Measurements from ENCODE around the gene VILL. TPM values are rescaled to one million over a fixed set of nuclear protein-coding genes. Genes with fewer than 3 reads are reported as not detected.

The VILL gene
- 10 to 100 TPM; 14.4 to 15.0 TPM for total RNA-seq

DNA sequence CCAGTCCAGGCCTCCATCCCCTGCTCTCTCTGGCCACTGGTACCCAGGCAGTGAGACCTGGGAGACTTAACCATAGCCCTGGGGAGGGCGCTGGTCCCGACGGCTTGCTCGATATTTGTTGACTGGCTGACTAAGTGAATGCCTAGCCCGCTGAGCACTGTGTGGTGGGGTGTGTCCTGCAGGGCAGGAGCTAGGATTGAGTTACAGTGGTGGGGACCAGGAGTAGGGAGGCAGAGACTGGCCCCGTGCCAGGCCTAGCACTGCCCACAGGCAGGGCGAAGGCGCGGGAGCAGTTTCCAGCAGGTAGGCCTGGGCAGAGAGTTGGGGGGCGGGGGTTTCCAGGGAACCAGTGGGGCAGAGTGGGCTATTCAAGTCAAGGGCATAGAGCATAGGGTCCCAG, at the start of gene VILL:
Gene VILL (plus strand): TSS at position 260 of the 400 bp plus-strand sequence. CDS start 2,887 bp downstream, outside the sequence.
- no peaks in the 10 kb centered on the region for H3K27me3 Mint-ChIP-seq
- DNase-seq = no peak
- peaks cover 3% of the 10 kb centered on the region for H3K36me3 Mint-ChIP-seq
- peaks cover 15% of the 10 kb centered on the region for H3K4me1 Mint-ChIP-seq
- H3K27ac Mint-ChIP-seq = no peak within 1 kb of the TSS
- H3K4me3 Mint-ChIP-seq = no peak within 1 kb of the TSS
- H3K9me3 Mint-ChIP-seq = no peaks in the 10 kb centered on the region

DNA sequence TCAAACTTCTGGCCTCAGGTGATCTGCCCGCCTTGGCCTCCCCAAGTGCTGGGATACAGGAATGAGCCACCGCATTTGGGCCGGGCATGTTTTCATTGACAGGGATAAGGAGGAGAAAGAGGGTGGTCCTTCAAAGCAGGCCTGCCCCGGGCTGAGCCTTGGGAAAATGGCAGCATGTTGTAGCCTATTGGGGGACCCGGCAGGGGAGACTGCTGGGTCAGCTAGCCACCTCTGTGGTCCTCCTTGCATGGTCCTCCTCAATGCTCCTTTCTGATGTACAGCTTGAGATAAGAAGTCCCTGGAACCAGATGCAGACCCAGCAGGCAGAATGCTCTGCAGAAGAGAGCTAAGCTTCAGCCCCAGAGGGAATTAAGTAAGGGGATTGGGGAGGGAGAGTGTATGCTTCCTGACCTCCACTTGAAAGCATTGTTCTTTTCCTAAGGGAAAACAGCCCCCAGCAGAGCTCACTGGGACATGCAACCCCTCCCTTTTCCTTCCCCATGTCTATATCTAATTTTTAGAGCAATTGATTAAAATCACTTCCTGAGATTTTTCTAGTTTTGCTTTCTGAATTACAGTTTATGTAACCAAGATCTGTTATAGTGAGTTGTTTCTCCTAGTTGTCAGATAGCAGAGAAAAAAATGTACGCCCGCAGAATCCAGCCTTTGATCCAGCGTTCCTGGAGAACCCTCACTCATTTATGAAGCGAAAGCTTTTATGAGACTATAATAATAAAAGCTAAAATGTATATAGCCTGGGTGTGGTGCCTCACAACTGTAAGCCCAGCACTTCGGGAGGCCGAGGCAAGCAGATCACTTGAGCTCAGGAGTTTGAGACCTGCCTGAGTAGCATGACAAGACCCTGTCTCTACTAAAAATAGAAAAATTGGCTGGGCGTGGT, 48.7 kb upstream of the VILL start:
- Mint-ChIP-seq H3K27ac (no peak overlapping the region), H3K4me1 (peaks cover 2% of the 10 kb centered on the region), H3K27me3 (no peaks in the 10 kb centered on the region), H3K4me3 (no peak overlapping the region), H3K36me3 (no peaks in the 10 kb centered on the region), H3K9me3 (no peaks in the 10 kb centered on the region)
- no peak for DNase-seq

DNA sequence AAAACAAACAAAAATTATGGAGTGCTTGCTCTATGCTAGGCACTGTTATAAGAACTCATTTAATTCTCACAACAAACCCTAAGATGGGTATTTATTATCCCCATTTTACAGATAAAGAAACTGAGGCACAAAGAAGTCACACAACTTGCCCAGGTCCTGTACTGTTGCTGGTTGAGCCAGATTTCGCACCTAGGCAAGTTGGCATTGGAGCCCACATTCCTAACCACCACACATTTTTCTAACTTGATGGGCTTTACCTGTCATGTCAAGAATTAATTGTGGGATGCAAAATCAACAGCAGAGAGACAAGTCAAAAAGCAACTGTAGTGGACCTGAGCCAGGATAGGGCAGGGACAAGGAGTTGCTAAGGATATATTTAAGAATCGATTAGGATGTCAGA, 47.9 kb upstream of the VILL start:
- no peak for DNase-seq
- Mint-ChIP-seq H3K36me3 (no peaks in the 10 kb centered on the region), H3K27ac (no peak overlapping the region), H3K4me3 (no peak overlapping the region), H3K27me3 (no peaks in the 10 kb centered on the region), H3K9me3 (no peaks in the 10 kb centered on the region), H3K4me1 (peaks cover 2% of the 10 kb centered on the region)

DNA sequence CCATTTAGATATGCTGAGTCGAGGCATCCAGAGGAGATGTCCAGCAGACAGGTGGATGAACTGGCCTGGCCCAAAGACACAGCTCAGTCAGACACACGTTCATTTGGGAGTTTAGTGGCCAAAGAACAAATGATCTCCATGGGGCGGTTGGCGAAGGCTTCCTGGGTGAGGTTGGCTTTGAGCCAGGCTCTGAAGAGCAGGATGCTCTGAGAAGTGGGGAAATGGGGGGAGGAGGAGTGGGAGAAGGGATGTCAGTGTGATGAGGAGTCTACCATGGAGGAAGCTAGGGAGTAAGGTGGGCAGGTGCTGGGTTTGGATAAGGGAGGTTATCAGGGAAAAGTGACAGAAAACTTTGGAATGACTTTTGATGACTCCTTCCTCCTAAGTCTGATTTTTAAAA, 47.5 kb upstream of the VILL start:
- no peak overlapping the region for H3K27ac Mint-ChIP-seq
- no peak for DNase-seq
- no peaks in the 10 kb centered on the region for H3K36me3 Mint-ChIP-seq
- no peaks in the 10 kb centered on the region for H3K27me3 Mint-ChIP-seq
- H3K9me3 Mint-ChIP-seq = no peaks in the 10 kb centered on the region
- H3K4me3 Mint-ChIP-seq = no peak overlapping the region
- peaks cover 2% of the 10 kb centered on the region for H3K4me1 Mint-ChIP-seq

DNA sequence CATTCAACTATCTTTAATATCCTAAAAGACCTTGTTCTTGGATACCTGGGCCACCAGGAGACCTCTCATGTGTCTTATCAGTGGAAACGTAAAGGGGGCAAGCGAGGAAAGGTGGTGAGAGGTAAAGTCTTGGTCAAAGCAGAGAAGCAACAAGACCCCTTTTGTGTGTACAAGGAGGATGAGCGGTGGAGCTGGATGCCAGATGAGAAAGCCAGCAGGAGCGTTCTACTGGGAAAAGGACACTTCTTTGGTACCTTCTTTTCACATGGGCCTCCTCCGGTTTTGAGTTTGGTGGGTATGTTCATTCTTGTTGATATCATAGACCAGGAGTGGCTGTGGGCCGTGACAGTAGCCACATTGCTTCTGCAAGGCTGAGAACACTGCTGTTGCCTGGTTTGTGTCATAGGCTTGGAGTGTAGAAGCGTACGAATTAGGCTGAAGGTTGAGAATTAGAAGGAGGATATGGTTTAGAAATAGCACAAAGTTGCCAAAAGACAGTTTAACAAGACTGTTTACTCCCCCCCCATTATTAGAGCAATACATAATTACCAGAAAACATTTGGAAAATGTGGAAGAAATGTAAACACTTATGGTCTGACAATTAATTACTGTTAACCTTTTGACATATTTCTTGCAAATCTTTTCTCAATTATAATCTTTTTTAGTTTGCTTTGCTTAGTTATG, 46.8 kb upstream of the VILL start:
- H3K4me1 Mint-ChIP-seq = peaks cover 2% of the 10 kb centered on the region
- no peak overlapping the region for H3K4me3 Mint-ChIP-seq
- H3K27me3 Mint-ChIP-seq = no peaks in the 10 kb centered on the region
- H3K9me3 Mint-ChIP-seq = no peaks in the 10 kb centered on the region
- no peak for DNase-seq
- no peak overlapping the region for H3K27ac Mint-ChIP-seq
- H3K36me3 Mint-ChIP-seq = no peaks in the 10 kb centered on the region

DNA sequence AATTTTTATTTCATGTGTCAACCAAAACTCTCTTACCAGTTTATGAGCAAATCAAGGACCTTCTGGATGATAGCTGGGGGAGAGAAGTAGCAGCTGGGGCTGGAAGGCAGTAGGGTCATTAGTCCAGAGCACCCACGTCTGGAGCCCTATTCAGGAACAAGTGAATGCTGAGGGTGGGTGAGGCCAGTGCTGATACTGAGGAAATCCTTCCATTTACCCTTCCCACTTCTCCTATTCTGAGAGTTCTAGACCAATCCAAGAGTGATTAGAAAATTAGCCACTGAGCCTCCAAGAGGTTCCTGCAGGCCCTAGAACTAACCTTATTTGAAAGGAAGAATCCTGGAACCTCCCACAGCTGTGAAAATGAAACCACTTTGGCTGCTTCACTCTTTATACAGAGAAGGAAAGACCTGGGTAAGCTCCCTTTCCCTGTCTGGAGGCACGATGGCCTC, 46.2 kb upstream of the VILL start:
- no peak overlapping the region for H3K4me3 Mint-ChIP-seq
- H3K36me3 Mint-ChIP-seq = no peaks in the 10 kb centered on the region
- no peak for DNase-seq
- H3K9me3 Mint-ChIP-seq = no peaks in the 10 kb centered on the region
- no peaks in the 10 kb centered on the region for H3K27me3 Mint-ChIP-seq
- H3K4me1 Mint-ChIP-seq = peaks cover 2% of the 10 kb centered on the region
- no peak overlapping the region for H3K27ac Mint-ChIP-seq

DNA sequence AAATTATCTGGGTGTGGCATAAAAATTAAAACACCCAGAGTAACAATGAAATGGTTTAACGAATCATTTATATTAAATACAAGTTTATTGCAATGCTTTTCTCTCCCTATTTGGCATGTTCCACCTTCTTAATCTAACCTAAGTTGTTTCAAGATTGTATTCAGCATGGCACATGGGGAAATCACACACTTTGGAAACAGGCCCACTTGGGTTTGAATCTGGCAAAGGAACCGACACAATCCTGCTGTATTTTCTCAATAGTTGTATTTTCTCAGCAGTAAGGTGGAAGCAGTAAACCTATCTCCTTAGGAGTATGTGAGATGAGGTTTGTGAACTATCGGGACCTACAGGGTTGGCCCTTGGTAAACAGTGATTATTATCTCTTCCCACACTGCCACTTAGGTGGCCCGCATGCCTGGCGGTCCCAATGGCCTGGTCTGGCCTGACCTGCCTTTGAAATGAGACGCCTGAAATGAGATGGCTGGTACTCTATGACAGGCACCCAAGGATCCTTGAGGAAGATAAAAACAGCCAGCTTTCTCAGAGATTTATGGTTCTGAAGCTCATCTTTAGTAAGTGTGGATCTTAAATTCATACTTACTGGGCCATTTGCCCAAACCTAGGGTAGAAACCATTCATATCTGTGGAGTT, 45.3 kb upstream of the VILL start:
- H3K27me3 Mint-ChIP-seq = no peaks in the 10 kb centered on the region
- no peak for DNase-seq
- H3K9me3 Mint-ChIP-seq = no peaks in the 10 kb centered on the region
- H3K4me3 Mint-ChIP-seq = no peak overlapping the region
- H3K27ac Mint-ChIP-seq = no peak overlapping the region
- H3K36me3 Mint-ChIP-seq = no peaks in the 10 kb centered on the region
- H3K4me1 Mint-ChIP-seq = peaks cover 2% of the 10 kb centered on the region

DNA sequence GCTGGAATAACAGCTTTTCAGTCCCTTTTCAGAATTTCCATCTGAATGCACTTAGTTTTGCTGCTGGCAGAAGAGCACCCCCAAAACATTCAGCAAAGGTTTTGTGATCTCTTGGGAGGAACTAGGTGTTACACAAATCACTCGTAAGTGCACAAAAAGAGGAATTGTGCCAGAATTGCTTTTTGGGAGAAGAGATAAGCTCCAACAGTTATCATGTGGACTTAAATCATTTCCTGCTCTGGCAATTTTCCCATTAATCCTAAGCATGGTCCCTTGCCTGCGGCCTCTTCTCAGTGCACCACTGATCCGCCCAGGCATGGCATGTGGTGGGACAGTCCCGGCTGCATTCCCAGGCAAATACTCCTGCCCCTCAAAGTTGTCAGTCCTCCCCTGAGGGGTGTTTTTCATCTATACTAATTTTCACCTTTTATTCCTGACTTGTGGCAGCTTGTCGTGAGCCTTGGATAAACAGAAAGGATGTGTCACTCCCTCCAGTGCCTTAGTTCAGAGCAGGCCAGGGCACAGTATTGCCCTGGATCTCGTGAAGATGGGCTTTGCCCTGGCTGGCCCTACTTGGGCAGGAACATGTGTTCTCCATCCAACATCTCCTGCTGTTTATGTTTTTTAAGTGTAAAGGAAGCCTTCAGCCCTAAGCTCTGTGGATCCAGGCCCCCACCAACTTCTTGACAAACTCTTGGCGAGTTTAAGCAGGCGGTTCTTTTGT, 44.6 kb upstream of the VILL start:
- Mint-ChIP-seq H3K27me3 (no peaks in the 10 kb centered on the region), H3K9me3 (no peaks in the 10 kb centered on the region), H3K4me3 (no peak overlapping the region), H3K27ac (no peak overlapping the region), H3K36me3 (no peaks in the 10 kb centered on the region), H3K4me1 (peaks cover 2% of the 10 kb centered on the region)
- no peak for DNase-seq

DNA sequence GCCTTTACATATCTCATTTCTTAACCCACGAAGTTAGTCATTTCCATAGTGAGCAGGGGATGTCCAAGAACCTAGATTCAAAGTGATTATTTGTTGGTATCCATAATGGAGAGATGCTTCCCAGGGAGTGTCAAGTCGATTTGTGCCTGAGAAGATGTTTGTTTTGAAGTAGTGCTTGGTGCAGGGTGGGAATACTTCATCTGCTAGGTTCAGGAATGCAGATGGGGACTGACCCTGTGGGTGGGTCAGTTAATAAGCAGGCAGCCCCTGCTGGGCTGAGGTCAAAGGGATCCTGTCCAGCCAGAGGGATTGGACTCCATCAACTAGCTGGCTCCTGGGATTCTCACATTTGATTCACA, 44.1 kb upstream of the VILL start:
- Mint-ChIP-seq H3K36me3 (no peaks in the 10 kb centered on the region), H3K4me3 (no peak overlapping the region), H3K9me3 (no peaks in the 10 kb centered on the region), H3K27me3 (no peaks in the 10 kb centered on the region), H3K27ac (no peak overlapping the region), H3K4me1 (peaks cover 2% of the 10 kb centered on the region)
- no peak for DNase-seq

DNA sequence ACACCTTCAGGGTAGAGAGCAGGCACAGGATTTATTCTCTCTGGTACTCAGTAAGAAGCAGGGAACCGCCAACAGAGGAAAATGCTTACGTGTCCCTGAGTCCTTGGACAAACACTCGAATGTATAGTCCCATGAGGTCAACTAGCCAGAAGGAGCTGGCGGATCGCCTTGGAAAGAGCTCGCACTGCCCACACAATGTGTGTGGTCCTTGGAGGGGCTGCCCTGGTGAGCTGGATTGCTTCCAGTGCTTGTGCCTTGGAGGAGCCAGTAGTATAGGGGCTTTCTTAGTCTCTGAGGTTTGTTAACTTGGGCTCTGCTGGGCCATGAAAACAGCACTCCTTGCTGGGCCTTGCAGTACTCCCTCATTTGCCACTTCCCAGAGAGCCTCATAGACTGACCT, 40.7 kb upstream of the VILL start:
- Mint-ChIP-seq H3K4me1 (no peaks in the 10 kb centered on the region), H3K27ac (no peak overlapping the region), H3K4me3 (no peak overlapping the region), H3K36me3 (no peaks in the 10 kb centered on the region), H3K27me3 (no peaks in the 10 kb centered on the region), H3K9me3 (no peaks in the 10 kb centered on the region)
- no peak for DNase-seq

DNA sequence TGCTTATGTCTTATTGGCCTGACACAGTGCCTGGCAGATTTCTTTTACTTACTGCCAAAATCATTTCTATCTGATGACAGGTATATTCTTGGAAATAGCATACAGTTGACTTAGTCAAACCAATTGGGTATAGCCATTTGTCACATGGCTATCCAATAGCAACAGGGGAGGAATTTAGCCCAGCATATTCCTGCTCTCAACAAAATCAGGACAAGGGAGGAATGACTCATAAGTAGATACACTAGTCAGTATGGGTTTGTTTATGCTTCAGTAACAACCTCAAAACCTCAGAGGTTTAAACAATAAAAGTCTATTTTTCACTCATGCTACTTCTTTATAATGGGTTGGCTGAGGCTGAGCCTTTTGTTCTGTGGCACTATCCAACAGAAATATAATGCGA, 38.0 kb upstream of the VILL start:
- Mint-ChIP-seq H3K4me3 (no peak overlapping the region), H3K4me1 (peaks cover 13% of the 10 kb centered on the region), H3K27me3 (no peaks in the 10 kb centered on the region), H3K27ac (no peak overlapping the region), H3K9me3 (no peaks in the 10 kb centered on the region), H3K36me3 (no peaks in the 10 kb centered on the region)
- DNase-seq = no peak

DNA sequence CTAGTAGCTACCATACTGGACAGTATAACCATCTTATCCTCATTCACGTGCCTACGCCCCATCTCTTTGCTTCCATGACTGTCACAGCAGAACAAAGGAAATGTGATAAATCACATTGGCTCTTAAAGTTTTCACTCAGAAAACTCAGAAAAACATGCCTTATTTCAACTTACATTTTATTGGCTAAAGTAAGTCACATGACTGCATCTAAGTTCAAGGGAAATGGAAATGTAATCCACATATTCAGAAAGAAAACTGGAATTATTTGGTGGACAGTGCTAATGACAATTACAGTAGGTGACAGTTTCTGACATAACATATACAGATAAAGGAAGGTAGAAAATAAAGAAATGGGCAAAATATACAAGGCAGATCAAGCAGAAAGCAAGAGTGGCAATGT, 37.4 kb upstream of the VILL start:
- no peaks in the 10 kb centered on the region for H3K36me3 Mint-ChIP-seq
- H3K9me3 Mint-ChIP-seq = no peaks in the 10 kb centered on the region
- H3K4me1 Mint-ChIP-seq = peaks cover 16% of the 10 kb centered on the region
- H3K27me3 Mint-ChIP-seq = no peaks in the 10 kb centered on the region
- H3K4me3 Mint-ChIP-seq = no peak overlapping the region
- H3K27ac Mint-ChIP-seq = no peak overlapping the region
- DNase-seq = no peak

DNA sequence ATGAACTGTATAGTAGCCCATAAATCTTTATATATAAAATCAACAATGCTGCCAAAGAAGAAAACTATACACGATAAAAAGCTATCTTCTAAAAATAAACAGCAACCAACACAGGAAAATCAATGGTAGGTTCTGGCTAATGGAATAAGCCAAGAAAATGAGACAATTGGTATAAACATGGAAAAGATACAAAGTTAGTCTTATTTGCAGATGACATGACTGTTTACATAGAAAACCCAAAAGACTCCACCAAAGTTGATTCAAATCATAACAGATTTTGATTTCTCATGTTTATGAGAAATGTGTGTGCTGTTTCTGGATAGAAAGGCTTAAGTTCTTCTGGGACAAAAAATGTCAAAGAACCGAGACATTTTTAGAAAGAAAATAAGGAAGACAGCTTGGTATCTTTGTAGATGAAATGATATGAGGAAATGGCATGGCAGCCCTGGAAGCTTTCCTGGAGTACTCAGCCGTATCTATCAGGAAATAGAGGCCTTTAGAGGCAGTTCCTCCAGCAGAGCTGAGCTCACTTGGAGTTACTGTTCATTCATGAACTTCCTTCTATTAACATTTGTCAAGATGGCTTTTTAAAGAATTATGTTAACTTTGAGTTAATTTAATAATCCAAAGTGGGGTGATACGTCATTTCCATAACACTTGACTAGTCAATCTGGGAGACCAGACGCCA, 36.7 kb upstream of the VILL start:
- Mint-ChIP-seq H3K36me3 (no peaks in the 10 kb centered on the region), H3K9me3 (no peaks in the 10 kb centered on the region), H3K27ac (no peak overlapping the region), H3K4me1 (peaks cover 16% of the 10 kb centered on the region), H3K4me3 (no peak overlapping the region), H3K27me3 (no peaks in the 10 kb centered on the region)
- no peak for DNase-seq

DNA sequence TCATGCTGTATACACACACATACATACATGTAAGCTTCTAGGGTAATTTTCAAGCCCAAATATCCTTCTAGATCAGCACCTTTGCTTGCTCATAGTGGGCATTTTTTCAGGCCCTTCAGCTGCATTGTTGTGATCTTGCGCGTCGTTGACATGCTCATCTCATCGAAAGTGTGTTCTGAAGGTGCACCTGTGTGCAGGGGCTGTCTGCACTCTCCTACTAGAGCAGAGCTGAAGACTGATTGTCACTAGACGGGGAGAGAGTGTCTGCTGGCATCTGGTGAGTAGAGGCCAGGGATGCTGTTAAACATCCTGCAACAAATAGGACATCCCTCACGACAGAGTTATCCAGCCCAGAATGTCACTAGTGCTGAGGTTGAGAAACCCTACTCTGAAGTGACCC, 35.7 kb upstream of the VILL start:
- H3K9me3 Mint-ChIP-seq = no peaks in the 10 kb centered on the region
- H3K36me3 Mint-ChIP-seq = no peaks in the 10 kb centered on the region
- H3K4me1 Mint-ChIP-seq = peaks cover 16% of the 10 kb centered on the region
- no peak for DNase-seq
- H3K27me3 Mint-ChIP-seq = no peaks in the 10 kb centered on the region
- H3K4me3 Mint-ChIP-seq = no peak overlapping the region
- H3K27ac Mint-ChIP-seq = no peak overlapping the region

Data from activated naive CD8-positive, alpha-beta T cell treated with anti-CD3 and anti-CD28 coated beads for 36 hours (primary cell).